ENCODE data around the gene NFATC2.

The NFATC2 gene

GRCh38 chr20:51490635-51491034, 51.9 kb downstream of the NFATC2 start:
- peaks cover 2% of the 10 kb centered on the region for H3K9me3 ChIP-seq (ENCODE audit: severe bottlenecking)
- no peak overlapping the region for H3K27ac ChIP-seq
- TF ChIP-seq CTCF (IDR thresholded peaks at IDR 0.05; ENCODE audit: low read depth, low read length): no peak
- H3K36me3 ChIP-seq: no peaks in the 10 kb centered on the region
- no peak for DNase-seq
- H3K27me3 ChIP-seq (ENCODE audit: insufficient read depth, low read depth, severe bottlenecking): peaks cover 96% of the 10 kb centered on the region
- H3K4me3 ChIP-seq (ENCODE audit: low read depth, low read length): no peak overlapping the region

GRCh38 chr20:51489611-51490010, 52.9 kb downstream of the NFATC2 start:
- no peak overlapping the region for H3K4me3 ChIP-seq (ENCODE audit: low read depth, low read length)
- TF ChIP-seq CTCF (IDR thresholded peaks at IDR 0.05; ENCODE audit: low read depth, low read length): no peak
- no peaks in the 10 kb centered on the region for H3K36me3 ChIP-seq
- no peak for DNase-seq
- peaks cover 95% of the 10 kb centered on the region for H3K27me3 ChIP-seq (ENCODE audit: insufficient read depth, low read depth, severe bottlenecking)
- H3K9me3 ChIP-seq (ENCODE audit: severe bottlenecking): peaks cover 2% of the 10 kb centered on the region
- no peak overlapping the region for H3K27ac ChIP-seq

GRCh38 chr20:51488331-51488730, 54.2 kb downstream of the NFATC2 start:
- no peak overlapping the region for H3K27ac ChIP-seq
- TF ChIP-seq CTCF (IDR thresholded peaks at IDR 0.05; ENCODE audit: low read depth, low read length): no peak
- peaks cover 2% of the 10 kb centered on the region for H3K9me3 ChIP-seq (ENCODE audit: severe bottlenecking)
- DNase-seq: no peak
- H3K4me3 ChIP-seq (ENCODE audit: low read depth, low read length): no peak overlapping the region
- H3K27me3 ChIP-seq (ENCODE audit: insufficient read depth, low read depth, severe bottlenecking): peaks cover 88% of the 10 kb centered on the region
- no peaks in the 10 kb centered on the region for H3K36me3 ChIP-seq

- DNase-seq: no peak
- no peak overlapping the region for H3K27ac ChIP-seq
- H3K4me3 ChIP-seq (ENCODE audit: low read depth, low read length): no peak overlapping the region
- peaks cover 87% of the 10 kb centered on the region for H3K27me3 ChIP-seq (ENCODE audit: insufficient read depth, low read depth, severe bottlenecking)
- TF ChIP-seq CTCF (IDR thresholded peaks at IDR 0.05; ENCODE audit: low read depth, low read length): no peak
- H3K36me3 ChIP-seq: no peaks in the 10 kb centered on the region
- peaks cover 2% of the 10 kb centered on the region for H3K9me3 ChIP-seq (ENCODE audit: severe bottlenecking)
Observed at GRCh38 chr20:51487565-51488268, 54.8 kb downstream of the NFATC2 start.

GRCh38 chr20:51487076-51487475, 55.4 kb downstream of the NFATC2 start:
- no peak for DNase-seq
- no peak overlapping the region for H3K27ac ChIP-seq
- TF ChIP-seq CTCF (IDR thresholded peaks at IDR 0.05; ENCODE audit: low read depth, low read length): no peak

More at GRCh38 chr20:51487076-51487475, 55.4 kb downstream of the NFATC2 start:
- peaks cover 86% of the 10 kb centered on the region for H3K27me3 ChIP-seq (ENCODE audit: insufficient read depth, low read depth, severe bottlenecking)
- H3K36me3 ChIP-seq: no peaks in the 10 kb centered on the region
- peaks cover 2% of the 10 kb centered on the region for H3K9me3 ChIP-seq (ENCODE audit: severe bottlenecking)
- H3K4me3 ChIP-seq (ENCODE audit: low read depth, low read length): no peak overlapping the region
